ENCODE results near the gene CTNND2.

DNA sequence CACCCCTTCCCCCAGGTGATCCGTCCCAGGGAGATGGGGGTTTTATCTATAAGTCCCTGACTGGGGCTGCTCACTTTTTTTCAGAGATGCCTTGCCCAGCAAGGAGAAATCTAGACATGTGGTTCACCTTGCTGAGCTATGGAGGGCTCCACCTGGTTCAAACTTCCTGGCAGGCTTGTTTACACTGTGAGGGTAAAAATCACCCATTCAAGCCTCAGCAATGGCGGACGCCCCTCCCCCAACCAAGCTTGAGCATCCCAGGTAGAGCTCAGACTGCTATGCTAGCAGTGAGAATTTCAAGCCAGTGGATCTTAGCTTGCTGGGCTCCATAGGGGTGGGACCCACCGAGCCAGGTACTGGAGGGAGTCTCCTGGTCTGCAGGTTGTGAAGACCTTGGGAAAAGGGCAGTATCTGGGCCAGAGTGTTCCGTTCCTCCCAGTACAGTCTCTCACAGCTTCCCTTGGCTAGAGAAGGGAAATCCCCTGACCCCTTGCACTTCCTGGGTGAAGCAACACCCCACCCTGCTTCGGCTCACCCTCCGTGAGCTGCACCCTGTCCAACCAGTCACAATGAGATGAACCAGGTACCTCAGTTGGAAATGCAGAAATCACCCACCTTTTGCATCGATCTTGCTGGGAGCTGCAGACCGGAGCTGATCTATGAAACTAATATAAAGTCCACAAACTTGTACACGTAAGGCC lies 231.7 kb downstream of the CTNND2 start:
- TF ChIP-seq, protein P1, sequence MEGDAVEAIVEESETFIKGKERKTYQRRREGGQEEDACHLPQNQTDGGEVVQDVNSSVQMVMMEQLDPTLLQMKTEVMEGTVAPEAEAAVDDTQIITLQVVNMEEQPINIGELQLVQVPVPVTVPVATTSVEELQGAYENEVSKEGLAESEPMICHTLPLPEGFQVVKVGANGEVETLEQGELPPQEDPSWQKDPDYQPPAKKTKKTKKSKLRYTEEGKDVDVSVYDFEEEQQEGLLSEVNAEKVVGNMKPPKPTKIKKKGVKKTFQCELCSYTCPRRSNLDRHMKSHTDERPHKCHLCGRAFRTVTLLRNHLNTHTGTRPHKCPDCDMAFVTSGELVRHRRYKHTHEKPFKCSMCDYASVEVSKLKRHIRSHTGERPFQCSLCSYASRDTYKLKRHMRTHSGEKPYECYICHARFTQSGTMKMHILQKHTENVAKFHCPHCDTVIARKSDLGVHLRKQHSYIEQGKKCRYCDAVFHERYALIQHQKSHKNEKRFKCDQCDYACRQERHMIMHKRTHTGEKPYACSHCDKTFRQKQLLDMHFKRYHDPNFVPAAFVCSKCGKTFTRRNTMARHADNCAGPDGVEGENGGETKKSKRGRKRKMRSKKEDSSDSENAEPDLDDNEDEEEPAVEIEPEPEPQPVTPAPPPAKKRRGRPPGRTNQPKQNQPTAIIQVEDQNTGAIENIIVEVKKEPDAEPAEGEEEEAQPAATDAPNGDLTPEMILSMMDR (conservative IDR thresholded peaks at IDR 0.05; ENCODE audit: low read depth, low read length), result no peak
- no peak for TF ChIP-seq EZH2 (IDR thresholded peaks at IDR 0.05; ENCODE audit: borderline replicate concordance, low read depth, low read length, poor library complexity, severe bottlenecking)

Measured in A673 (cell line).